Right lobe of liver (tissue), 6 donors: ENCODE measurements around the gene ACIN1. TPM values are rescaled to one million over a fixed set of nuclear protein-coding genes. Genes with fewer than 3 reads are reported as not detected.

Experiments
- ATAC-seq, 4 donors: fragments of 200-7000 bp; cut with Tn5 transposase; one replicate each; pipeline ENCODE4 v1.9.1; 2020; ENCODE audit warnings: mild to moderate bottlenecking in 4 of 4, moderate library complexity in 4 of 4
- DNase-seq, 3 donors: peaks; one replicate each; pipeline ENCODE4 v3.0.0-alpha.2; 2020
- H3K27ac ChIP-seq, 3 donors: fragments of 200-600 bp; one replicate each; pipeline ENCODE4 v1.8.0; 2022
- H3K27me3 ChIP-seq, 2 donors: fragments of 200-600 bp; one replicate each; pipeline ENCODE4 v1.8.0; 2022
- H3K36me3 ChIP-seq, 4 donors: fragments of 200-600 bp; sonication (generic) in 1 of 4; one replicate each; pipeline versions ENCODE4 v1.5.1 to v1.8.0; 2017 to 2022; ENCODE audit warnings: control low read depth in 1 of 4
- H3K4me1 ChIP-seq, 4 donors: fragments of 200-600 bp; sonication (generic) in 1 of 4; one replicate each; pipeline versions ENCODE4 v1.5.1 to v1.8.0; 2017 to 2022; ENCODE audit warnings: control low read depth in 1 of 4
- H3K4me3 ChIP-seq, 3 donors: fragments of 200-600 bp; one replicate each; pipeline ENCODE4 v1.8.0; 2022
- H3K9me3 ChIP-seq, 4 donors: fragments of 200-600 bp; sonication (generic) in 1 of 4; one replicate each; pipeline versions ENCODE4 v1.5.1 to v1.8.0; 2017 to 2022; ENCODE audit warnings: control low read depth in 1 of 4
- POLR2A ChIP-seq: fragments of 450-650 bp; IDR thresholded peaks from one replicate; pipeline ENCODE4 v1.6.1; 2017; ENCODE audit warnings: antibody characterized with exemption, mild to moderate bottlenecking
- WGBS: methylation state at CpG from one replicate; pipeline ENCODE4 v1.1.6; 2018; ENCODE audit warnings: low coverage, low lambda C conversion rate; ENCODE audit not compliant: insufficient coverage; ENCODE audit errors: missing lambda C conversion rate; 5-methylcytosine and 5-hydroxymethylcytosine counted together
- intact Hi-C, 2 donors: fragments of 100-400 bp; cut with DNase I; formaldehyde crosslinking; loops; one replicate each; pipeline versions ENCODE4 v1.11.2 to v1.14.1; 2022
- total RNA-seq, 6 experiments: library from RNA; depleted of rRNA in 2 of 6; stranded (reverse); fragments of >200 nt in 2 of 6; fragmentation: NEBNext Ultra II Directional in 3 of 6; extraction: Animal tissue kit (Norgen Biotek cat#: 25700) in 3 of 6; gene quantifications; one replicate each; pipeline versions ENCODE4 v1.1.0 to v1.2.4, GENCODE V29; 2016 to 2023
- TF ChIP-seq, protein P1 (sequence below), 4 donors: fragments of 200-600 bp in 3 of 4; fragments of 450-650 bp in 1 of 4; IDR thresholded peaks; one replicate each; pipeline versions ENCODE4 v1.5.1 to v1.8.0; 2016 to 2022; ENCODE audit warnings: antibody characterized with exemption in 4 of 4, mild to moderate bottlenecking in 2 of 4
- donor health status: DM: no; HTN: yes; CAD: no.
- donor health status: DM: no; HTN: no; CAD: no.
- donor health status: DM: no; HTN: no; CAD: no.
- donor health status: DM: no; HTN: yes; CAD: no.
- donor health status: DM: no; HTN: yes; CAD: no.

Gene ACIN1
- total RNA-seq, 6 experiments from 2014 or later = 40.5 to 66.1 (median 52.9) TPM

- no peak for DNase-seq
- no peak for ATAC-seq
- no peaks in the 10 kb centered on the region for H3K4me1 ChIP-seq
- no peaks in the 10 kb centered on the region for H3K27me3 ChIP-seq
- TF ChIP-seq, protein P1, sequence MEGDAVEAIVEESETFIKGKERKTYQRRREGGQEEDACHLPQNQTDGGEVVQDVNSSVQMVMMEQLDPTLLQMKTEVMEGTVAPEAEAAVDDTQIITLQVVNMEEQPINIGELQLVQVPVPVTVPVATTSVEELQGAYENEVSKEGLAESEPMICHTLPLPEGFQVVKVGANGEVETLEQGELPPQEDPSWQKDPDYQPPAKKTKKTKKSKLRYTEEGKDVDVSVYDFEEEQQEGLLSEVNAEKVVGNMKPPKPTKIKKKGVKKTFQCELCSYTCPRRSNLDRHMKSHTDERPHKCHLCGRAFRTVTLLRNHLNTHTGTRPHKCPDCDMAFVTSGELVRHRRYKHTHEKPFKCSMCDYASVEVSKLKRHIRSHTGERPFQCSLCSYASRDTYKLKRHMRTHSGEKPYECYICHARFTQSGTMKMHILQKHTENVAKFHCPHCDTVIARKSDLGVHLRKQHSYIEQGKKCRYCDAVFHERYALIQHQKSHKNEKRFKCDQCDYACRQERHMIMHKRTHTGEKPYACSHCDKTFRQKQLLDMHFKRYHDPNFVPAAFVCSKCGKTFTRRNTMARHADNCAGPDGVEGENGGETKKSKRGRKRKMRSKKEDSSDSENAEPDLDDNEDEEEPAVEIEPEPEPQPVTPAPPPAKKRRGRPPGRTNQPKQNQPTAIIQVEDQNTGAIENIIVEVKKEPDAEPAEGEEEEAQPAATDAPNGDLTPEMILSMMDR (IDR thresholded peaks at IDR 0.05) = no peak
- TF ChIP-seq POLR2A = no peak
- WGBS = 40% methylated on average over 1 of the region's 17 CpGs
- intact Hi-C loops = no loop called here
- H3K27ac ChIP-seq = no peak overlapping the region
- H3K36me3 ChIP-seq = peaks cover 0 to 7% (median 2%) of the 10 kb centered on the region in 4 donors
- no peaks in the 10 kb centered on the region for H3K9me3 ChIP-seq
- no peak overlapping the region for H3K4me3 ChIP-seq
Observed at GRCh38 chr14:23054000-23054811, 40.7 kb downstream of the ACIN1 start.

DNA sequence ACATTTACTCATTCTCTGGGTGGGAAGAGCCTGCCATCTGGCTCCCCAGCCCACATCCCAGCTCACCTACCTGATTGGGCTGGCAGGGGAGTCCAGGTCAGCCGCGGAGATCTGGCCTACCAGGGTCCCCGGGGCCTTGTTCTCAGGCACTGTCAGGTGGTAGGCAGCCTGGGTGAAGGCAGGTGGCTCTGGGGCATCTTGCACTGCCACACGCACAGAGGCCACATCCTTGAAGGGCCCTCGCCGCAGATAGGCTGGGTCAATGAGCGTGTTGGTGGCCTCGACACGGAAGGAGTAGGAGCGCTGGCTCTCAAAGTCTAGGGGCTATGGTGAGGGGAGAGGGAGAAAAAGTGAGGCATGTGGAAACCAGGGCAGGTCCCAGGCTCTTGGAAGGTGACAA lies 41.5 kb downstream of the ACIN1 start:
- no peak for ATAC-seq
- Histone ChIP-seq H3K4me1 (no peaks in the 10 kb centered on the region), H3K27me3 (no peaks in the 10 kb centered on the region), H3K4me3 (no peak overlapping the region), H3K9me3 (no peaks in the 10 kb centered on the region), H3K27ac (no peak overlapping the region), H3K36me3 (no peaks in the 10 kb centered on the region)
- no peak for DNase-seq
- TF ChIP-seq POLR2A = no peak
- TF ChIP-seq, protein P1 (IDR thresholded peaks at IDR 0.05) = no peak
- WGBS = 93% methylated on average over 3 of the region's 10 CpGs
- intact Hi-C loops = no loop called here

- Histone ChIP-seq H3K36me3 (no peaks in the 10 kb centered on the region), H3K9me3 (no peaks in the 10 kb centered on the region), H3K4me3 (no peak overlapping the region), H3K27me3 (no peaks in the 10 kb centered on the region), H3K27ac (no peak overlapping the region), H3K4me1 (no peaks in the 10 kb centered on the region)
- intact Hi-C loops = no loop called here
- ATAC-seq = no peak
- TF ChIP-seq, protein P1 (IDR thresholded peaks at IDR 0.05) = no peak
- TF ChIP-seq POLR2A = no peak
- 83% methylated on average over 2 of the region's 3 CpGs for WGBS
- DNase-seq = no peak
Observed at GRCh38 chr14:23052671-23053070, 42.3 kb downstream of the ACIN1 start.

DNA sequence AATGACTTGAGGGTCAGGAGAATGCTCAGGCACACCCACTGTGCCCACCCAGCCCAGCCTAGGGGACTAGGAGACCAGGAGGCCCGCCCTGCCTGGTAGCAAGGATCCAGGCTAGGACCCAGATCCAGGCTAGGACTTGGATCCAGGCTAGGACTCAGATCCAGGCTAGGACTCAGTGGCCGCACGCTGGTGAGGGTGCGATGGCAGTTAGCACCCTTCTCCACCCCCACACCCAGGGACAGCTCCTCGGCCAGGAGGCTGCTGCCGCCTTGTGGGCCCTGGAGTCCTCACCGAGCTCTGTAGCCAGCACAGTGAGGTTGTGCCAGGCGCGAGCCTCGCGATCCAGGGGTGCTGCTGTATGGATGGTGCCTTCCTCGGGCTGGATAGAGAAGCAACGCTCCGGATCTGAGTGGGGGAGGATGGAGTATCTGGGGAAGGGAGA lies 42.7 kb downstream of the ACIN1 start:
- TF ChIP-seq, protein P1 (IDR thresholded peaks at IDR 0.05) = no peak
- TF ChIP-seq POLR2A = no peak
- intact Hi-C loops = no loop called here
- no peaks in the 10 kb centered on the region for H3K9me3 ChIP-seq

More for the DNA sequence above, 42.7 kb downstream of the ACIN1 start:
- DNase-seq = no peak
- no peak for ATAC-seq
- H3K27me3 ChIP-seq = no peaks in the 10 kb centered on the region
- H3K27ac ChIP-seq = no peak overlapping the region
- H3K4me1 ChIP-seq = no peaks in the 10 kb centered on the region
- no peak overlapping the region for H3K4me3 ChIP-seq
- no peaks in the 10 kb centered on the region for H3K36me3 ChIP-seq
- WGBS = 83% methylated on average over 6 of the region's 14 CpGs
